Measurements from ENCODE around the gene CLCN3. TPM values are rescaled to one million over a fixed set of nuclear protein-coding genes. Genes with fewer than 3 reads are reported as not detected.

CLCN3 gene
- total and polyA plus RNA-seq, 9 of the 15 experiments (the other 6 are each of a cell fraction or from before 2014, with no cell fraction given), result 12.7 to 60.6 (median 38.5) TPM

- Histone ChIP-seq H3K9ac (ENCODE audit: insufficient read depth in 1 of 2, low read depth in 2 of 2, low read length in 2 of 2) (no peak overlapping the region), H3K9me3 (replicated peaks; ENCODE audit: control insufficient read depth, insufficient read depth, low read depth, low read length) (no peaks in the 10 kb centered on the region), H3K4me3 (no peak overlapping the region), H4K20me1 (replicated peaks; ENCODE audit: control insufficient read depth, insufficient read depth, low read length) (no peaks in the 10 kb centered on the region), H3K27ac (ENCODE audit: extremely low read depth, low read depth, low read length) (no peak overlapping the region), H3K9me1 (ENCODE audit: control insufficient read depth, insufficient read depth, low read length) (no peaks in the 10 kb centered on the region), H3K79me2 (ENCODE audit: control insufficient read depth, insufficient read depth, low read length) (no peaks in the 10 kb centered on the region), H3K27me3 (ENCODE audit: control insufficient read depth in 2 of 2, insufficient read depth in 2 of 2, low read length in 2 of 2) (no peaks in the 10 kb centered on the region), H3K36me3 (ENCODE audit: control insufficient read depth, insufficient read depth, low read length) (peaks cover 28% of the 10 kb centered on the region), H3K4me1 (replicated peaks in 1 of 2; ENCODE audit: control insufficient read depth in 2 of 2, insufficient read depth in 2 of 2, low read length in 2 of 2) (no peaks in the 10 kb centered on the region), H3K4me2 (ENCODE audit: insufficient read depth, low read length) (no peak overlapping the region), H2AFZ (ENCODE audit: low read depth, low read length) (no peak overlapping the region)
- intact Hi-C loops (cut with micrococcal nuclease) (no loop called here), in situ Hi-C loops (cut with MboI) (no loop called here)
- WGBS (ENCODE audit: insufficient coverage, low coverage, missing lambda C conversion rate), result 55% methylated on average over 2 of the region's 2 CpGs
- BruUV-seq (replicated peaks), result no TSS peak
- ChIA-PET CTCF (ENCODE audit: low intra/inter-chr PET ratio) (no interaction called here), POLR2A (no interaction called here)
- no peak for DNase-seq (ENCODE audit: extremely low read depth in 1 of 4, low spot score in 3 of 4)
- FAIRE-seq, result no peak
- peak; percentile 43 for ATAC-seq
- peak; percentile 85 for TF ChIP-seq POLR2AphosphoS2 (IDR thresholded peaks at IDR 0.05; ENCODE audit: low read length)
- TF ChIP-seq ZNF174 (CRISPR knock-in tag; IDR thresholded peaks at IDR 0.05), result no peak
- no peak for TF ChIP-seq DPF2 (IDR thresholded peaks at IDR 0.05)
- TF ChIP-seq ETV5 (CRISPR knock-in tag; IDR thresholded peaks at IDR 0.05; ENCODE audit: low read depth), result no peak
- TF ChIP-seq CGGBP1 (CRISPR knock-in tag; IDR thresholded peaks at IDR 0.05), result no peak
- TF ChIP-seq CREB5 (CRISPR knock-in tag; IDR thresholded peaks at IDR 0.05), result no peak
- TF ChIP-seq POLR2AphosphoS5 (IDR thresholded peaks at IDR 0.05; ENCODE audit: control insufficient read depth, insufficient read depth, low read depth, low read length), result peak; percentile 50; the same call in 1 of the 2 replicates
- peak; percentile 46 for TF ChIP-seq E2F8 (IDR thresholded peaks at IDR 0.05; ENCODE audit: low read depth, partially characterized antibody)
- no peak for TF ChIP-seq MTA3 (IDR thresholded peaks at IDR 0.05; ENCODE audit: borderline replicate concordance)
- no peak for TF ChIP-seq NRF1 (conservative IDR thresholded peaks at IDR 0.05 in 1 of 2, IDR thresholded peaks at IDR 0.05 in 1 of 2)
- no peak for TF ChIP-seq NR4A1 (CRISPR knock-in tag; IDR thresholded peaks at IDR 0.05)
- no peak for TF ChIP-seq NR4A1 (tag; IDR thresholded peaks at IDR 0.05)
- TF ChIP-seq KDM4B (IDR thresholded peaks at IDR 0.05; ENCODE audit: borderline replicate concordance in 2 of 2, low read depth in 1 of 2), result no peak
- peak; percentile 70 for TF ChIP-seq POLR2B (IDR thresholded peaks at IDR 0.05; ENCODE audit: low read depth, partially characterized antibody)
- TF ChIP-seq, protein P1, sequence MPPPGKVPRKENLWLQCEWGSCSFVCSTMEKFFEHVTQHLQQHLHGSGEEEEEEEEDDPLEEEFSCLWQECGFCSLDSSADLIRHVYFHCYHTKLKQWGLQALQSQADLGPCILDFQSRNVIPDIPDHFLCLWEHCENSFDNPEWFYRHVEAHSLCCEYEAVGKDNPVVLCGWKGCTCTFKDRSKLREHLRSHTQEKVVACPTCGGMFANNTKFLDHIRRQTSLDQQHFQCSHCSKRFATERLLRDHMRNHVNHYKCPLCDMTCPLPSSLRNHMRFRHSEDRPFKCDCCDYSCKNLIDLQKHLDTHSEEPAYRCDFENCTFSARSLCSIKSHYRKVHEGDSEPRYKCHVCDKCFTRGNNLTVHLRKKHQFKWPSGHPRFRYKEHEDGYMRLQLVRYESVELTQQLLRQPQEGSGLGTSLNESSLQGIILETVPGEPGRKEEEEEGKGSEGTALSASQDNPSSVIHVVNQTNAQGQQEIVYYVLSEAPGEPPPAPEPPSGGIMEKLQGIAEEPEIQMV (tag; conservative IDR thresholded peaks at IDR 0.05; ENCODE audit: low read depth), result no peak
- no peak for TF ChIP-seq ZNF282 (CRISPR knock-in tag; IDR thresholded peaks at IDR 0.05)
- TF ChIP-seq POLR2A (conservative IDR thresholded peaks at IDR 0.05), result peak; percentile 57; the same call in 1 of the 2 replicates
- TF ChIP-seq SMAD3 (CRISPR knock-in tag; conservative IDR thresholded peaks at IDR 0.05), result no peak
- TF ChIP-seq ZNF212 (CRISPR knock-in tag; IDR thresholded peaks at IDR 0.05), result no peak
- no peak for TF ChIP-seq HSF4 (CRISPR knock-in tag; IDR thresholded peaks at IDR 0.05; ENCODE audit: borderline replicate concordance)
Measured at GRCh38 chr4:169724260-169724659, 103.9 kb downstream of the CLCN3 start.

Measured in K562 (cell line).